HG02840 (cell line): ENCODE data around the gene LRRC4B.
"Not testable (repeated sequence)": the region's sequence is repeated elsewhere in the genome, so short reads cannot be mapped to it uniquely, and the experiment has no call there.

Source experiments
- ATAC-seq: cut with Tn5 transposase; IDR thresholded peaks from one replicate; pipeline ENCODE4 v1.9.1; 2021; ENCODE audit warnings: mild to moderate bottlenecking, moderate library complexity, moderate number of reproducible peaks; ENCODE audit not compliant: unreplicated experiment, low FRiP score

LRRC4B gene

DNA sequence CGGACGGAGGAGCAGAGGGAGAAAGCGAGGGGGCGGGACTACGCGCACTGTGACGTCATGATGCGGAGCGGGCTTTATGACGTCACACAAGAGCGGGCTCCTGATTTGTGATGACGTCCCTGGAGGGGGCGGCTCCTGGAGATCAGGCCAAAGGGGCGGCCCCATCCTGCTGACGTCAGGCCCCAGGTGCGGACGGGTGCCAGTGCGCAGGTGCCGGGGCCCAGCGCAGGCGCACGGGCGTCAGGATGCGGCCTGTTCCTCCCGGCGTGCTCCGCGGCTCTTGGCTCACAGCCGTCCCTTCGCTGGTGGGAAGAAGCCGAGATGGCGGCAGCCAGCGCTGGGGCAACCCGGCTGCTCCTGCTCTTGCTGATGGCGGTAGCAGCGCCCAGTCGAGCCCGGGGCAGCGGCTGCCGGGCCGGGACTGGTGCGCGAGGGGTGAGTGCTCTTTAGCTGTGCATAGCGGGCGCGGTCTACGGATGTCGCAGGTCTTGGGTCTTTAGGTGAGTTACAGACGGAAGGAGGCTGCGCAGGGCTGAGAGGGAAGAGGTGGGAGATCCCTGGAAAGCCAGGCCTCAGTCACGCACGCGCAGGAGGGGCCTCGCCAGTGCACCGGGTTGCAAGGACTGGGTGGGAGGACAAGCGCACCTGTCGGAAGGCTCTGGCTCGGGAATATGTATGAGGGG lies 91.9 kb downstream of the LRRC4B start, which contains the start of the genes EMC10 and GARIN5A:
Gene EMC10 (plus strand): TSS at position 284 of the 683 bp plus-strand sequence. CDS start 38 bp downstream, at position 322.
Gene GARIN5A (minus strand): TSS at position 625 of the 683 bp plus-strand sequence. CDS start 460 bp downstream, at position 165.
- ATAC-seq, result peak; percentile 62

DNA sequence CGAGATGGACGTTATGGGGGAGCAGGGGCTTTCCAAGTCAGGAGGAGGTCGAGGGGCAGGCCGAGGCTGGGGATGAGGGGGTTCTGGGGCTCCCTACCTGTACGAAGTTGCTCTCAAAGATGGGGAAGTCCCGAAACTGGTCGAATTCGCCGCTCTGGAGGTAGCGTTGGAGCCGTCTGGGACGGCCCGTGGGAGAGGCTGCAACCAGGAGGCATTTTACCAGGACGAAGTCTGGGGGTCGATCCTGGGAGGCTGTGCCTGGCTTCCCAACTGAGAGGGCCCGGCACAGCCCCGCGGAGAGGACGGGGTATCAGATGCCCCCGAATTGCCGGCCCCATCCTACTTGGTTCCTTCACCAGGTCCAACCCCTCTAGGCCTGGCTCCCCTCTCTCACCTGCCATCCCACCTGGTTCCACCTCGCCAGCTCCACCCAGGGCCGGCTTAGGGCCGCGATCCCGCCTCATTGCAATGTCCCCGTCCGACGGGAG lies 92.5 kb downstream of the LRRC4B start:
- ATAC-seq, result peak; percentile 10

DNA sequence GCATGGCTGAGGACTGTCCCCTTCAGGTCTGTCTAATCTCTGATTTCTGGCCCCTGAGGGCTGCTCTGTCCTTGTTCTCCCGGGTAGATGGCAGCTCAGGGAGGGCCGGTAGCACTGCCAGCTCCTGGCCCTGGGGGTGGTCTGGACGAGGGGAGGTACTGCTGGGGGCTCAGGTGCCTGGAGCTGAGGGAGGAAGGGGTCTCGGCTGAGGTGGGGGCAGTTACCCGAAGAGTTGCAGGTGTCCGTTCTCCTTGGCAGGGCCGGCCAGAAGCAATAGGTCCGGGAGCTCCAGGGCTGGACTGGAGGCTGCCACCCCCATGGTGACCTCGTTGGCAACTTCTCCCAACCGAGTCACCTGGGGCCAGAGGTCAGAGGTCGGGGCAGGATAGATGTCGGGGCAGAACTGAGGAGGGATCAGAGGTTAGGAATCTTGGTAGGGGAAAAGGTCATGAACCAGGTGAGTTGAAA lies 93.1 kb downstream of the LRRC4B start:
- no peak for ATAC-seq

DNA sequence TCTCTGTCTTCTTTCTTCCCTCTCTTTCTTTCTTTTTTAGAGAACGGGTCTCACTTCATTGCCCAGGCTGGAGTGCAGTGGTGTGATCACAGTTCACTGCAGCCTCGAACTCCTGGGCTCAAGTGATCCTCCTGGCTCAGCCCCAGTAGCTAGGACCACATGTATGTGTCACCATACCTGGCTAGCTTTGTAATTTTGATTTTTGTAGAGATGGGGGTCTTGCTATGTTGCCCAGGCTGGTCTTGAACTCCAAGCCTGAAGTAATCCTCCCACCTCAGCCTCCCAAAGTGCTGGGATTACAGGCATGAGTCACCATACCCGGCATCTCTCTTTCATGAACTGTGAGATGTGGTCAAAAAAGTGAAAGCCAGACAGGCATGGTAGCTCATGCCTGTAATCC lies 94.9 kb downstream of the LRRC4B start:
- not testable (repeated sequence) for ATAC-seq

DNA sequence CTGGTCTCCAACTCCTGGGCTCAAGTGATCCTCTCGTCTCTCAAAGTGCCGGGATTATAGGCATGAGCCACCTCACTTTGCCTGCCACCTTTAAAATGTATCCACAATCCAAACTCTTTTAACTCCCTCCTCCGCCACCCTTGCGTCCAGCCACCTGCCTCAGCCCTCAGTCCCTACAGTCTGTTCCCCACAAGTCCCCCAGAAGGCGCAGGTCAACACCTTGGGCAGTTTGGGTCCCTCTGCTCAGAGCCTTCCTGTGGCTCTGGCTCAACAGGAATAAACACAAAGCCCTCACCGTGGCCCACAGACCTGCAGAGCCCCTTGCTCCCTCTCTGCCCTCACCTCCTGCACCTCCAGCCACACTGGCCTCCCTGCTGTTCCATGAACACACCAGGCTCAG lies 99.4 kb downstream of the LRRC4B start:
- no peak for ATAC-seq

DNA sequence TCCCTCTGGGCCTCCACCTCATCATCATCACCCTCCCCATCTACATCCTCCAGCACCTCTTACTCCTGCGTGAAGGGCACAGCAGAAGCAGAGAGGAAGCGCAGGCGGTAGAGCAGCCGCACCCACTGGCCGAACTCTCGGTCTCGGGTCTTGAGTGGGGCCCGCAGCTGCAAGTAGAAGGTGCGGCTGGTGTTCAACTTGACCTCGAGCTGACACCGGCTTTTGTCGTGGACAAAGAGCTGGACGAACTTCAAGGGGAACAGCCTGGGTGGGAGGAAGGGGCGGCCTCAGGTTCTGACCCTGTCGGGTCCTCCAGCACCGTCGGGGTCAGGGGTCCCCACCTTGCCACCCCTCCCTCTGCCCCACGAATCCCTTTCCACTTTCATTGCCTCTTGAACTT lies 100.7 kb downstream of the LRRC4B start:
- ATAC-seq, result no peak
